H1 (cell line): ENCODE results near the gene CCNA1. TPM values are rescaled to one million over a fixed set of nuclear protein-coding genes. Genes with fewer than 3 reads are reported as not detected.

Source experiments
- ASH2L ChIP-seq: fragments of 200-600, 300-600 bp; sonication (generic); IDR thresholded peaks from one replicate; pipeline ENCODE4 v1.7.1; 2017; ENCODE audit warnings: low read length
- BRCA1 ChIP-seq: IDR thresholded peaks from 2 replicates; pipeline ENCODE4 v1.6.1; 2012; ENCODE audit warnings: low read depth, low read length, improper control_type of control experiment
- CHD1 ChIP-seq: IDR thresholded peaks from 2 replicates; pipeline ENCODE4 v1.6.1; 2012; ENCODE audit warnings: low read depth, low read length, improper control_type of control experiment
- HDAC2 ChIP-seq, 2 experiments: fragments of 300-600 bp in 1 of 2; sonication (generic) in 1 of 2; IDR thresholded peaks; 2 replicates each; pipeline ENCODE4 v1.6.1; 2011 to 2012; ENCODE audit warnings: low read depth in 2 of 2, low read length in 2 of 2, mild to moderate bottlenecking in 2 of 2, moderate library complexity in 2 of 2, borderline replicate concordance in 1 of 2, inconsistent platforms in 1 of 2
- POLR2AphosphoS5 ChIP-seq: IDR thresholded peaks from 2 replicates; pipeline ENCODE4 v1.6.1; 2011; ENCODE audit warnings: low read depth, low read length
- SUZ12 ChIP-seq: fragments of 200-600 bp; sonication (generic); IDR thresholded peaks from 2 replicates; pipeline ENCODE4 v1.6.1; 2012; ENCODE audit warnings: mild to moderate bottlenecking, inconsistent platforms, low read length, moderate library complexity, mixed read lengths
- polyA plus RNA-seq, 7 experiments: library from polyadenylated mRNA; depleted of rRNA in 3 of 7; stranded (reverse) in 5 of 7; unstranded in 2 of 7; fragments of >200 nt in 5 of 7; fragments of 200-250 nt in 2 of 7; gene quantifications; 1 replicate in 5 of 7; 2 replicates in 1 of 7; 4 replicates in 1 of 7; pipeline versions ENCODE4 v1.2.1 to v1.2.3, GENCODE V29; 2011 to 2013; ENCODE audit warnings: missing spikeins in 2 of 7, mixed read lengths in 2 of 7
- total RNA-seq: library from RNA; stranded (reverse); fragmentation: NEBNext Ultra II Directional; extraction: Animal tissue kit (Norgen Biotek cat#: 25700); gene quantifications from 2 replicates; pipeline ENCODE4 v1.2.1, GENCODE V29; 2021

The CCNA1 gene
- total and polyA plus RNA-seq, 2 of the 8 experiments (the other 6 are each of a cell fraction or from before 2014, with no cell fraction given) = 2.2 to 4.1 TPM

DNA sequence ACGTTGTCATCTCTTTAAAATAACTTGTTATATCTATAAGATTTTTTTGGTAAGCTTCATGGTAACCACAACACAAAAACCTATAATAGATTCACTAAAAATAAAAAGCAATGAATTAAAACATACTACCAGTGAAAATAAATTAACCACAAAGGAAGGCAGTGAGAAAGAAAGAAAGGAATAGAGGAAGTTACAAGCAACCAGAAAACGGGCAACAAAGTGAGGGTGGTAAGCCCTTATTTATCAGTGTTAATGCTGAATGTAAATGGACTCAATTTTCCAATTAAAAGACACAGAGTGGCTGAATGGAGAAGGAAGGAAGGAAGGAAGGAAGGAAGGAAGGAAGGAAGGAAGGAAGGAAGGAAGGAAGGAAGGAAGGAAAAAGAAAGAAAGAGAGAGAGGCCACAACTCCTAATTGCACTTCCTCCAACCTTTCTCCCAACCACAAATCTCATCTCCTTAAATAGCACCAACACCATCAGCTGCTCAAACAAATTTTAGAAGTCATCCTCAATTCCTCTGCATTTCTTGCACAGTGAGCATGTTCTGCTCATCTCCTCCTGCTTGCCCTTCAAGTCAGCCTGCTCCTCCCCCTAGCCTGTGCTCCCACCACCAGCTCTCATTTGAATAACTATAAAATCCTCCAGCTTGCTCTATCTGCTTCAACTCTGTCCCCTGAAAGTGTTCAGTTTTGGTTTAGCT, 48.6 kb downstream of the CCNA1 start (continued):
- no peak for TF ChIP-seq SUZ12
- TF ChIP-seq BRCA1 = no peak
- TF ChIP-seq CHD1 = no peak
- no peak for TF ChIP-seq POLR2AphosphoS5
- TF ChIP-seq HDAC2 (IDR thresholded peaks at IDR 0.05; ENCODE audit: borderline replicate concordance in 1 of 2, low read depth in 2 of 2, low read length in 2 of 2) = no peak
- TF ChIP-seq ASH2L = no peak
